Jurkat, Clone E6-1 (cell line): ENCODE data around the gene EPS15.
"Not testable (repeated sequence)": the region's sequence is repeated elsewhere in the genome, so short reads cannot be mapped to it uniquely, and the experiment has no call there.

Experiments
- DNase-seq: peaks from one replicate; pipeline ENCODE4 v3.0.0-alpha.2; 2011; ENCODE audit warnings: low read depth, low spot score
- H3K4me3 ChIP-seq: 2 replicates; pipeline ENCODE4 v1.5.1; 2011; ENCODE audit warnings: mild to moderate bottlenecking, low read length, control low read depth, moderate library complexity

Gene EPS15

GRCh38 chr1:51416910-51417309, 102.2 kb downstream of the EPS15 start:
- no peak for DNase-seq
- H3K4me3 ChIP-seq, result no peak overlapping the region

GRCh38 chr1:51415963-51416362, 103.1 kb downstream of the EPS15 start:
- no peak for DNase-seq
- no peak overlapping the region for H3K4me3 ChIP-seq

- no peak for DNase-seq
- H3K4me3 ChIP-seq, result no peak overlapping the region
These were observed 104.3 kb downstream of the EPS15 start for GRCh38 chr1:51414811-51415210.

GRCh38 chr1:51411820-51412219, 107.2 kb downstream of the EPS15 start:
- not testable (repeated sequence) for H3K4me3 ChIP-seq, DNase-seq

- DNase-seq, result no peak
- H3K4me3 ChIP-seq, result no peak overlapping the region
These were observed 108.3 kb downstream of the EPS15 start for GRCh38 chr1:51410568-51411460.

- DNase-seq, result not testable (repeated sequence)
These were observed 109.1 kb downstream of the EPS15 start for GRCh38 chr1:51409755-51410541.

GRCh38 chr1:51392241-51392640, 126.8 kb downstream of the EPS15 start:
- H3K4me3 ChIP-seq, result no peak overlapping the region
- DNase-seq, result no peak

More at GRCh38 chr1:51409755-51410541, 109.1 kb downstream of the EPS15 start:
- not testable (repeated sequence) for H3K4me3 ChIP-seq

GRCh38 chr1:51390641-51391040, 128.4 kb downstream of the EPS15 start:
- H3K4me3 ChIP-seq, DNase-seq: not testable (repeated sequence)

GRCh38 chr1:51387288-51387687, 131.8 kb downstream of the EPS15 start:
- not testable (repeated sequence) for H3K4me3 ChIP-seq, DNase-seq

- not testable (repeated sequence) for DNase-seq, H3K4me3 ChIP-seq
These were observed 132.8 kb downstream of the EPS15 start for GRCh38 chr1:51386259-51386658.

GRCh38 chr1:51385776-51386175, 133.3 kb downstream of the EPS15 start:
- no peak overlapping the region for H3K4me3 ChIP-seq
- DNase-seq, result no peak

- no peak for DNase-seq
- no peak overlapping the region for H3K4me3 ChIP-seq
These were observed 137.1 kb downstream of the EPS15 start for GRCh38 chr1:51381964-51382363.

- no peak for DNase-seq
These were observed 138.1 kb downstream of the EPS15 start for GRCh38 chr1:51380936-51381335.

GRCh38 chr1:51378871-51379270, 140.2 kb downstream of the EPS15 start:
- no peak overlapping the region for H3K4me3 ChIP-seq
- DNase-seq, result no peak

More at GRCh38 chr1:51380936-51381335, 138.1 kb downstream of the EPS15 start:
- H3K4me3 ChIP-seq, result no peak overlapping the region

- no peak for DNase-seq
These were observed 145.2 kb downstream of the EPS15 start for GRCh38 chr1:51373898-51374297.

GRCh38 chr1:51372561-51372960, 146.5 kb downstream of the EPS15 start:
- H3K4me3 ChIP-seq, result no peak overlapping the region
- no peak for DNase-seq

More at GRCh38 chr1:51373898-51374297, 145.2 kb downstream of the EPS15 start:
- H3K4me3 ChIP-seq, result no peak overlapping the region

GRCh38 chr1:51369171-51369570, 149.9 kb downstream of the EPS15 start:
- H3K4me3 ChIP-seq, result no peak overlapping the region
- no peak for DNase-seq

- no peak overlapping the region for H3K4me3 ChIP-seq
- no peak for DNase-seq
These were observed 153.3 kb downstream of the EPS15 start for GRCh38 chr1:51365774-51366173.

- no peak for DNase-seq
- H3K4me3 ChIP-seq, result no peak overlapping the region
These were observed 159.2 kb downstream of the EPS15 start for GRCh38 chr1:51359879-51360278.

GRCh38 chr1:51355382-51355781, 163.7 kb downstream of the EPS15 start:
- no peak for DNase-seq
- no peak overlapping the region for H3K4me3 ChIP-seq
